HuH-7.5 (cell line): ENCODE data around the gene RBM42.
A peak's percentile ranks its signal among the peaks of the same experiment; 100 is the strongest.

Experiments used
- DNase-seq: peaks from one replicate; pipeline ENCODE4 v3.0.0; 2011; ENCODE audit warnings: low spot score

RBM42 gene

DNA sequence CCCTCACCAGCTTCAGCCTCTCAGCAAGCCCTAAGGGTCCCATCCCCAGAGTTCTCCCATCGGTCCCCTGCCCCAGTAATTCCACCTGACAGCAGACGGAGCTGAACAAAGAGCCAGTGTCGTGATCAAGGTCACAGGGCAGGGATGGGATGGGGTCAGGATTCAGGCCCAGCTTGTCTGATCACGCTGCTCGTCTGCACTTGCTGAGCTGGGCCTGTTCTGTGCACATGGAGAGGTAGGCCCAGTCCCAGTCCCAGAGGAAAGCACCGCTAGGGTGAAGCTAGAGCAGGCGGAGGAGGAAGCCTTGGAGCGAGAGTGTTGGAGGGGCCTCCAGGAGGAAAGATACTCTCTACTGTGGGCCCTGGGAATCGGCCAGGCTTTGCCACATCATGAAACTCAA lies 7.1 kb upstream of the RBM42 start:
- no peak for DNase-seq

DNA sequence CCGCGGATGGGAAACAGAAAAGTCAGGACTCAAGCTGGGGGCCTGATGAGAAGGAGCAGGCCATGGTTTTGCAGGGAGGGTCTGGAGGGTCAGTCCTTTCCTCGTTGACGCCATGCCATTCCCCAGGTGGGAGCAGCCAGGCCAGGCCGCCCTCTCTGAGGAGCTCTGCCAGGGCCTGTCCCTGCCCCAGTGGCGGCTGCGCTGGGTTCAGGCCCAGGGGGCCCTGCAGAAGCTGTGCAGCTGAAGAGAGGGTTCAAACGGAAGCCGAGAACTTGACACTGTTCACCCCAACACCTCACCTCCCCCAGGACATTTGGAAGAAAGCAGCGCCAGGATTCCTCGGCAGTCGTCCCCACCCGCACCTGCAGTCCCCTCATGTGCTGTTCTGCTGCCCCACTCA lies 6.1 kb upstream of the RBM42 start:
- DNase-seq = no peak

DNA sequence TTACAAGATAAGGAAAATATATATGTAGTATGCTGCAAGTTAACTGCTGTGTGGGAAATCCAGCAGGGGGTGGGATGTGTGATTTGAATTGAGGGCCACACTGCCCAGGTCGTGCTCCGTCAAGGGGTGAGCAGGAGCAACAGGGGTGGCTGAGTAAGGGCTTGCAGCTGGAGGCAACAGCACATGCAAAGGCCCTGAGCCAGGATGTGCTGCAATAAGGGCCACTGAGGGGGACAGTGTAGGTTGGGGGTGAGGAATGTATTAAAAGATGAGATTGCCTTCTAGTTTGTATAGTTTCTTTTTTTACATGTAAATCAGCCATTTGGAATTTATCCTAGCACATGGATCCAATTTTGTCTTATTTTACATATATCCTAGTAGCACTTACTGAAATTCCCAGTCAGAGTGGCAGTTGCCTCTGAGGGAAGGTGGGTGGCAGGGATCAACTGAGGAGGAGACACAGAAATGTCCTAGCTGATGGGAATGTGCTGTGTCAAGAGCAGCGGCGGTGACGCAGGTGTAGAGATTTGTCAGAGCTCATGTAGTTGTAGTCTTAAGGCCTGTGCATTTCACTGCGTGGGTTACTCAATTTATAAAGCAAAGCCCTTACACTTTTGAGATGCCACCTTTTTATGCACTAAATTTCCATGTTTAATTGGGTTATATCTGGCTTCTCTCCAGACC lies 5.4 kb upstream of the RBM42 start:
- DNase-seq = no peak

DNA sequence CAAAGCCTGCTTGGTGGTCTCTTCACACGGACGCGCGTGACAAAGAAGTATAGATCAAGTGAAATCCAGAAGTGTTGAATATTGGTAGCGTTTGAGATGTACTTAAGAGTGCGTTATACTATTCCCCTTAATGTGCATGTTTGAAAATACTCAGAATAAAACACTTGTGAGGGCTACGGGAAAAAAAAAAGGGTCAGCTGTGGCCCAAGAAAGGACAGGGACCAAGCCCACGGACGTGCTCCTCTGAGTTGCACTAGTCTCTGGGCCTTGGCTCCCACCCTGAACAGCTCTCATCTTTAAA lies 622 bp upstream of the RBM42 start:
- no peak for DNase-seq

DNA sequence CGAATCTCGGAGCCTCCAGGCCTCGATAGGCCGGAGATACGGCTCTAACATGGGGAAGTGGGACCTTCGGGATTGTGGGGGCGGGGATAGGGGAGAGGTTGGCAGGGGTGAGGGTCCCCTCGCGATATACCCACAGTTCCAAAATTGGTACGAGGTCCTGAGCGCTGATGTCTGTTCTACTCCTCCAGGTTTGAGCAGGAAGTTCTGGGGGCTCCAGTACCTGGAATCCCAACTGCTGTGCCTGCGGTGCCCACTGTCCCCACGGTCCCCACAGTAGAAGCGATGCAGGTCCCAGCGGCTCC lies 447 bp downstream of the RBM42 start:
- DNase-seq = no peak

DNA sequence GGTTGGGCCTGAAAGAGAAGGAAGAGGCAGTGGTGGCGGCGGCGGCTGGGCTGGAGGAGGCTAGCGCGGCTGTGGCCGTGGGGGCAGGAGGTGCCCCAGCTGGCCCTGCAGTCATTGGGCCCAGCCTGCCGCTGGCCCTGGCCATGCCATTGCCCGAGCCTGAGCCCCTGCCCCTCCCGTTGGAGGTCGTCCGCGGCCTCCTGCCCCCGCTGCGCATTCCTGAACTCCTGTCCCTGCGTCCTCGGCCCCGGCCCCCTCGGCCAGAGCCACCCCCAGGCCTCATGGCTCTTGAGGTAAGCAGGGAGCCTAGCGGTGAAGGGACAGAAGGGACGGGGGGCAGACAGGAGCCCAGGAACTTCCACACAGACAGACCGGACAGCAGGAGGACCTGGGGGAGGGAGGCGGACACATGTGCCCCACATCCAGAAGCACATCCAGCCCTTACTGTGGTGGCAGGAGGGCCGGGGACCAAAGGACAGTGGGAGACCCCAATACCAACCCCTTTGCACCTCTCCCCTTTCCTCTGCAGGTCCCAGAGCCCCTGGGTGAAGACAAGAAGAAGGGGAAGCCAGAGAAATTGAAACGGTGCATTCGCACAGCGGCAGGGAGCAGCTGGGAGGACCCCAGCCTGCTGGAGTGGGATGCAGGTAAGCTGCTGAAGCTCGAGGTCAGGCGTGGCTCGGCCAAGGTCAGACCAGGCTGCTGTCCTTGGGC lies 5.0 kb downstream of the RBM42 start:
- DNase-seq = no peak

DNA sequence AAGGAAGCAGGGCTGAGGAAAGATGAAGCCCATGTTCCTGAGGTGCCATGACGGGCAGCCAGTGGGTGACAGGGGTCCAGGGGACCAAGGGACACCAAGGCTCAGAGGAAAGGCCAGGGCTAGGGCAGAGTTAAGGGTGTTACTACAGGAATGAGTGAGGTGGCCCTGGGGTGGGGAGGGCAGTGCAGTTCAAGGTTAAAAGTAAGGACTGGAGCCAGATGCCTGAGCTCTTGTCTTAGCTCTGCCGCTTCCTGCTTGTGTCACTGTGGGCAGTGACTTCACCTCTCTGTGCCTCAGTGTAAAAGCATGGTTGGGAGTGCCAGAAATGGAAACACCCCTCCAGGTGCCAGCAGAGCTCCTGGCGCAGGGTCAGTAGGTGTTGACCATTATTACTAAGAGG lies 7.8 kb downstream of the RBM42 start:
- no peak for DNase-seq

DNA sequence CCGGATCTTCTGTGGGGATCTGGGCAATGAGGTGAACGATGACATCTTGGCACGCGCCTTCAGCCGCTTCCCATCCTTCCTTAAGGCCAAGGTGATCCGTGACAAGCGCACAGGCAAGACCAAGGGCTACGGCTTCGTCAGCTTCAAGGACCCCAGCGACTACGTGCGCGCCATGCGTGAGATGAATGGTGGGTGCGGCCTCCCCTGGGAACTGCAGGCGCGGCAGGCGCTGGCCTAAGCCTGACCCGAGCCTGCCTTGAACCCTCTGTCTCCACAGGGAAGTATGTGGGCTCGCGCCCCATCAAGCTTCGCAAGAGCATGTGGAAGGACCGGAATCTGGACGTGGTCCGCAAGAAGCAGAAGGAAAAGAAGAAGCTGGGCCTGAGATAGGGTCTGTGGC lies 8.3 kb downstream of the RBM42 start:
- DNase-seq = no peak

DNA sequence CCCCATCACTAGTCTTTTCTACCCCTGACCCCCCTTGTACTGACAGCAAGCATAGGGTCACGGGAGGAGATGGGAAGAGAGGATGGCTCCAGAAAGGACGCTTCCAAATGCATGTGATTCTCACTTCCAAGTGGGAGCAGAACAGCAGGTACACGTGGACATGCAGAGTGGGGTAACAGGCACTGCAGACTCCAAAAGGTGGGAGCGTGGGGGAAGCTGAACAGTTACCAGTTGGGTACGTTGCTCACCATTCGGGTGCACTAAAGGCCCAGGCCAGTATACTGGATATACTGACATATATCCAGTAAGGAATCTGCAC lies 10.4 kb downstream of the RBM42 start:
- DNase-seq = no peak

DNA sequence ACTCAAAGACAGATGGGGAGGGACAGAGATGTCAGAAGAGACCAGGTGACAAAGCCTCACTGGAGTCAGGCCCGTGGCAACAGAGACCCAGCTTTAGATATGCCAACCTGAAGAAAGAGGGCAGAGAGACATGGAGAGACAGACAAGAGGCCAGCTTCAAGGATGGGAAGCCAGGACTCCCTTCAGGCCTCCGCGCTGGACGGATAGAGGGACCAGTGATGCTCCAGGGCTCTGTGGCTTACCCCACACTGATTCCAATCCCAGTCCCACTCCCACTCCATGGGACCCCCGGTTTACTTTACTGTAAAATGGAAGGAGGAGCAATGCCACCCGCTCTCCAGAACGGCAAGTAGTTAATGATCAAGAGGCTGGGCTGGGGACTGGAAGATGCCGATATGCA lies 11.0 kb downstream of the RBM42 start:
- DNase-seq = no peak

DNA sequence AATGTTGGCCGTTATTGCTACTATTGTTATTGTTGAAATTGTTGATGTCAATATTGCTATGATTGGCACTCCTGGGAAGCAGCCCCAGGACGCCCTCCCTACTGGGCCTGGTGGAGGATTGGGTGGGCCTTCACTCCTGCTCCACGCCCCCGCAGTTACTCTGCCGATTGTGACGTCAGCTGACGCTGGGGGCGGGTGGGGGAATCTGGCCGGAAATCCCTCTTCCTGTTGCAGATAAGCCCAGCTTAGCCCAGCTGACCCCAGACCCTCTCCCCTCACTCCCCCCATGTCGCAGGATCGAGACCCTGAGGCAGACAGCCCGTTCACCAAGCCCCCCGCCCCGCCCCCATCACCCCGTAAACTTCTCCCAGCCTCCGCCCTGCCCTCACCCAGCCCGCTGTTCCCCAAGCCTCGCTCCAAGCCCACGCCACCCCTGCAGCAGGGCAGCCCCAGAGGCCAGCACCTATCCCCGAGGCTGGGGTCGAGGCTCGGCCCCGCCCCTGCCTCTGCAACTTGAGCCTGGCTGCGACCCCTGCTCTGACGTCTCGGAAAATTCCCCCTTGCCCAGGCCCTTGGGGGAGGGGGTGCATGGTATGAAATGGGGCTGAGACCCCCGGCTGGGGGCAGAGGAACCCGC lies 12.8 kb downstream of the RBM42 start, which contains the start of gene ETV2:
TSS of gene ETV2 (plus strand) at position 231 of the 637 bp plus-strand sequence. CDS start 716 bp downstream, outside the sequence.
- no peak for DNase-seq

DNA sequence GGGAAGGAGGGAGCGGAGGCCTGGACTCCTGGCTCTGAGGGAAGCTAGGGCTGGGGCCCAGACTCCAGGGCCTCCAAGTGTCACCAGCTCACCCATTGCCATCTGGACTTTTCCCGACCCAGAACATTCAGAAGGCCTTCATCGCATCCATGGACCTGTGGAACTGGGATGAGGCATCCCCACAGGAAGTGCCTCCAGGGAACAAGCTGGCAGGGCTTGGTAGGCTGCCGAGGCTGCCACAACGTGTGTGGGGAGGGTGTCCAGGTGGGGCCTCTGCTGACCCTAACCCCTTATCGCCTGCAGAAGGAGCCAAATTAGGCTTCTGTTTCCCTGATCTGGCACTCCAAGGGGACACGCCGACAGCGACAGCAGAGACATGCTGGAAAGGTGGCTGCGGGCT lies 13.5 kb downstream of the RBM42 start:
- DNase-seq = no peak

DNA sequence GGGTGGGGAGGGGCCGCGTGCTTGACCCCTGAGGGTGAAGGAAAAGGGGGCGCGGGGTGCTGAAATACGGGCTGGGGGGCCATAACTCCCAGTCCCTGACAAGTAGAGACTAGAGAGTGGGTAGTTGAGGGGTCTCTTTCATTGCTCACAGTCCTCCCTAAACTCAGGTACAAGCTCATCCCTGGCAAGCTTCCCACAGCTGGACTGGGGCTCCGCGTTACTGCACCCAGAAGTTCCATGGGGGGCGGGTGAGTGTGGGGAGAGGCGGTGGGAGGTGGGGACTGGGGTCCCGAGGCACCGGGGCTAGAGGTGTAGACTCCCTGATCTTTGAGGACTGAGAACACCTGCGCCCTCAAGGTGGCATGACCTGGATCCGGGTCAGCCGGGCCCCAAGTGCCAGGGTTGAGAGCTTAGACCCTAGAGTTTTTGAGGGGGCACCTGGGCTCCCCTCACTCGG lies 14.0 kb downstream of the RBM42 start:
- DNase-seq = no peak

DNA sequence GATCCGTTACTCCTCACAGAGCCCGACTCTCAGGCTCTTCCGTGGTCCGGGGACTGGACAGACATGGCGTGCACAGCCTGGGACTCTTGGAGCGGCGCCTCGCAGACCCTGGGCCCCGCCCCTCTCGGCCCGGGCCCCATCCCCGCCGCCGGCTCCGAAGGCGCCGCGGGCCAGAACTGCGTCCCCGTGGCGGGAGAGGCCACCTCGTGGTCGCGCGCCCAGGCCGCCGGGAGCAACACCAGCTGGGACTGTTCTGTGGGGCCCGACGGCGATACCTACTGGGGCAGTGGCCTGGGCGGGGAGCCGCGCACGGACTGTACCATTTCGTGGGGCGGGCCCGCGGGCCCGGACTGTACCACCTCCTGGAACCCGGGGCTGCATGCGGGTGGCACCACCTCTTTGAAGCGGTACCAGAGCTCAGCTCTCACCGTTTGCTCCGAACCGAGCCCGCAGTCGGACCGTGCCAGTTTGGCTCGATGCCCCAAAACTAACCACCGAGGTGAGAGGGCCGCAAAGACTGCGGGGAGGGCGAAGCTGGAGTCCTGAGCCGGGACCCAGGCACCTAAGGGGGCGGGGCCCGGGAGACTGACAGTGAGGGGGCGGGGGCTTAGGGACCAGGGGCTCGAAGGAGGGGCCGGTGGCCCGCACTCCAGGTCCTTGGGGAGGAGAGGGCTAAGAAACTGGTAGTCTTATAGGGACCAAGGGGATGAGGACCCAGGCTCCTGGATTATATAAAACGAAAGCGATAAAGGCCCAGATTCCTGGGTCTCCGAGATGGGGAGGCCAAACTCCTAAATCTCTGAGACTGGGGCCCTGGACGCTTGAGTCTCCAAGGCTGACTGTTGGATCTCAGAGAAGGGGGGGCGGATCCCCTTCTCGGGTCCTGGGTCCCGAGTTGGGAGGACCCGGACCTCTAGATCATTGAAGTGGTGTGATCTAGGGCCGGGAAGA lies 14.7 kb downstream of the RBM42 start:
- peak; percentile 94 for DNase-seq

DNA sequence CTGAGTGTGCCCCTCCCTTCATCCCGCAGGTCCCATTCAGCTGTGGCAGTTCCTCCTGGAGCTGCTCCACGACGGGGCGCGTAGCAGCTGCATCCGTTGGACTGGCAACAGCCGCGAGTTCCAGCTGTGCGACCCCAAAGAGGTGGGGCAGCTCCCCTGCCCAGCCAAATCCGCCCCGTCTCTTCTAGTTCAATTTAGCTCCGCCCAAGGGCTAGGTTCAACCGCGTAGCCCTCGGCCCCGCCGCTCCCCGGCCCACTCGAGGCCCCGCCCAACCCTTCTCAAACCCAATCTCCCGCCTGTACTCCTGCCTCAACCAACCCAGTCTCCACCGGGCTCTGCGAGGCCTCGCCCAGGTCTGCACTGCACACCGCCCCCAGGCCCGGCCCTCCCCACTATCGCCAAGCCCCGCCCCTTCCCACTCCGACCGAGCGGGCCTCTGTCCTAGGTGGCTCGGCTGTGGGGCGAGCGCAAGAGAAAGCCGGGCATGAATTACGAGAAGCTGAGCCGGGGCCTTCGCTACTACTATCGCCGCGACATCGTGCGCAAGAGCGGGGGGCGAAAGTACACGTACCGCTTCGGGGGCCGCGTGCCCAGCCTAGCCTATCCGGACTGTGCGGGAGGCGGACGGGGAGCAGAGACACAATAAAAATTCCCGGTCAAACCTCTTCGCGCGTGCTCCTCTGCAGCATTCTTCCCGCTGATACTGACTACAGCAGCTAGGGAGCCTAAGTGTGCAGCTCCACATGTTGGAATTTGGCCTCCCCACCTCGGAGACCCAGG lies 15.6 kb downstream of the RBM42 start:
- DNase-seq = peak; percentile 98

DNA sequence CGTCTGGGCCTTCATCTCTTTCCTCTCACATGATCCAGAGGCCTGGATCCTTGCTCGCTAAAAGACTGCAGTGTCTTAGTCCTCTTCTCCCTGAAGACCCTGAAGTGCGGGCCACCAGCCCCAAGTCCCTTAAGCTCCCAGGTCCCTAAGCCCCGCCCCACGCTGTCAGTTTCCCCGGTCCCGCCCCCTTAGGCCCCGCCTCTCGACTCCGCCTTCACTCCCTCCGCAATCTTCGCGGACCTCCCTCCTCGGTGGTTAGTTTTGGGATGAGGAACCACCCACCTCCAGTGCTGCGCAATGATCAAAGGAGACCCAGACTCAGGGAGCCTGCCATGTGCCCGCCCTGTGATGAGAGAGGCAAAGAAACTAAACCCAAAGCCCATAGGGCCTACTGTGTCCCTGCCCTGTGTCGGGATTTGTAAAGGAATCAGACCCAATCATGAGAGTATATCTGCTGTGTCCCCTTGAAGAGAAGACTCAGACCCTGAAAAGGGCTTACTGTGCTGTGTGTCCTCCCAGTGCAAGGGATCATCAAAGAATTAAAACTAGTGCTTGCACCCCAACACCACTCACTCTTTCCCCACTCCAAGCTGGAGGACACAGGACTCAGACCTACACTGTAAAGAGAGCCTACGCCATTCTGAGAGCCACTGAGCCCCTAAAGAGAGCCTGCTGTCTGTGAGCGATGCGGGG lies 16.3 kb downstream of the RBM42 start:
- peak; percentile 58 for DNase-seq

DNA sequence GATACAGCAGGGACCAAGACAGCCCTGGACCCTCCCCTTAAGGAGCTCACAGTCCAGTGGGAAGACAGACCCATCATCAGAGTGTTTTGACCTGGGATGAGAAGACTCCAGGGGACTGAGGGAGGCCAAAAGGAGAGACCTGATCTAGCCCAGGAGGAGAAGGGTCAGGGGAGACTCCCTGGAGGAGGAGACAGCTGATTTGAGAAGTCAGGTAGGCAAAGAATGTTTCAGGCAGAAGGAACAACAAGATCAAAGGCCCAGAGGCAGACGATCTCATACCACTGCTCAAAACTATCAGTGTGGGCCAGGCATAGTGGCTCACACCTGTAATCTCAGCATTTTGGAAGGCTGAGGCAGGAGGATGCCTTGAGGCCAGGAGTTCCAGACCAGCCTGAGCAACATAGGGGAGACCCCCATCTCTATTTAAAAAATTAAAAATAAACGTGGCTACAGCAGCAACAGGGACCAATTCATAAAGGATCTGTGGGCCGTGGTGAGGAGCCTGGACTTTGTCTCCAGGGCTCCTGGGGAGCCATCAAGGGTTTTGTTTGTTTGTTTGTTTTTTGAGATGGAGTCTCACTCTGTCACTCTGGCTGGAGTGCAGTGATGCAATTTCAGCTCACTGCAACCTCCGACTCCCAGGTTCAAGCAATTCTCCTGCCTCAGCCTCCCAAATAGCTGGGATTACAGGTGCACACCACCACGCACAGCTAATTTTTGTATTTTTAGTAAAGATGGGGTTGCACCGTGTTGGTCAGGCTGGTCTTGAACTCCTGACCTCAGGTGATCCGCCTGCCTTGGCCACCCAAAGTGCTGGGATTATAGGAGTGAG lies 17.1 kb downstream of the RBM42 start:
- no peak for DNase-seq

DNA sequence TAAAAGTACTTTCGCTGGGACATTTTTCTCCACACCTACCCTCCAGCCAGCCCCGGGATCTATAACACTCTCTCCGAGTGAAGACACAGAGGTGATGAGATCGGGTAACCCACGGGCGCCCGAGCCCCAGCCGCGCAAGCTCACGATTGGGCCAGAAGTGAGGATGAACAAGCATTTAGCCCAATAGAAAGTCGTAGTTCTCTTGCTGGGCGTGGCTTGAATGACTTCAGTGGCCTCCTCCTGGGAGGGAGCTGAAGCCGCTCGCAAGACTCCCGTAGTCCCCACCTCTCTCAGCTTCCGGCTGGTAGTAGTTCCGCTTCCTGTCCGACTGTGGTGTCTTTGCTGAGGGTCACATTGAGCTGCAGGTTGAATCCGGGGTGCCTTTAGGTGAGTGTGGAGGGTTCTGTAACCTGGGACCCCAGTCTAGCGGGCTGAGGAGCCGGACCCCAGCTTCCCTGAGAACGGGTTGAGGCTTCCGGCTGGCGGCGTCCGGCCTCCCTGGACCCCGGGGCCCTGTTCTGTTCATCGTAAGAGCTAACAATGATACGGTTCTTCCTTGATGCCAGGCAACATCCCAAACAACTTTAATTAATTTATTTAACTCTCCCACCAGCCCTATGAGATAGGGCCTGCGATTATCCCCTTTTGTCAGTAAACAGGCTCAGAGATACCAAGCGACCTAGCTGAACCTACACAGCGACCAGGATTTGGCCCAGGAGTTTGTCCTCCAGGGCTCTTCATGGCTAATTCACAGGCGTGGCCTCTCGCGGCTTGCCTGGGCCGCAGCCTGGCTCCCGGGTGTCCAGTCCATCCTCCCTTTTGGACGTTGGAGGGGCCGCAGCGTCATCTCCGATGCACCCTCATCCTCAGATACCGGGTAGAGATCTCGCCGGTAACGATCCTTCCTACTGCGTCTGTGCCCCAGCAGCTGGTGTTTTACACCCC lies 19.5 kb downstream of the RBM42 start, which contains the start of gene COX6B1:
TSS of gene COX6B1 (plus strand) at position 307 of the 945 bp plus-strand sequence. CDS start 2,921 bp downstream, outside the sequence.
- peak; percentile 93 for DNase-seq

DNA sequence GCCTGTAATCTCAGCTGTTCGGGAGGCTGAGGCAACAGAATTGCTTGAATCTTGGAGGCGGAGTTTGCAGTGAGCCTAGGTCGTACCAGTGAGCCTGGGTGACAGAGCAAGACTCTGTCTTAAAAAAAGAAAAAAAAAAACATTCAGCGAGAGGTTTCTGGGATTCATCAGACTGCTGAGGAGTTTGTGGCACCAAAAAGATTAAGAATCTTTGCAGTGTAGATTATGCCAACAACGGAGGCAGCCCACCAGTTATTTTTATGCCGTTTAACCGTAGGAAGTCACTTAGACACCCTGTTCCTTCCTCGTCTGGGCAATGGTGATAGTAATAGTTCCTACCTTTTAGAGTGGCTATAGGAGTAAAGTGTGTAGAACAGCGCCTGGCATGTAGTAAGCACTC lies 21.7 kb downstream of the RBM42 start:
- DNase-seq = no peak
